SH-SY5Y (cell line): ENCODE results near the gene ETV5.

Source experiments
- GATA2 ChIP-seq: IDR thresholded peaks from 2 replicates; pipeline ENCODE4 v1.6.1; 2011; ENCODE audit warnings: mild to moderate bottlenecking, low read depth, low read length
- GATA3 ChIP-seq: IDR thresholded peaks from 2 replicates; pipeline ENCODE4 v1.6.1; 2011; ENCODE audit warnings: low read depth, mild to moderate bottlenecking, low read length, moderate library complexity

DNA sequence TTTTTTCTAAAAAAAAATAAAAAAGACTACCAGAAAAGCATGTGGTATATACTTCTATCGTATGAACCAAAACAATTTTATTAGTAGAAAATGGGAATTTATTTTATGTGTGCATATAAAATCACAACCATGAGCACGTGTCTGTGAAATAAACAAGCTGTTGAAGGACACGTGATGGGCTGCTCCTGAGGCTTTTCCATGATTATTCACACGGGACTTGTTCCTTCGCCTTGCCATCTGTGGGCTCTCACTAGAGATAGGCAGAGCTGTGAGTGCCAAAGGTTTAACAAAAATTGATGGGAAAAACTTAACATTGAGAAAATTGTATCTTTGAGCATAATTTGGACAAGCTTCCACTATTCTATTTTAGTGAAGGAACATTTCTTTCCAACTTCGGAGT, 12.4 kb upstream of the ETV5 start:
- TF ChIP-seq GATA2 (no peak), GATA3 (no peak)
